GM12891 (cell line): ENCODE data around the gene CEP63.

Experiments used
- DNase-seq: peaks from one replicate; pipeline ENCODE4 v3.0.0; 2011; ENCODE audit warnings: low spot score; ENCODE audit not compliant: insufficient read length
- FAIRE-seq: peaks from 2 replicates; lab custom pipeline; 2011; peaks lifted over from hg19 to GRCh38; lab: Jason Lieb, UNC
- PAX5 ChIP-seq: IDR thresholded peaks from 2 replicates; pipeline ENCODE4 v1.6.1; 2011; ENCODE audit warnings: low read length, moderate library complexity, mild to moderate bottlenecking; ENCODE audit not compliant: insufficient read depth, severe bottlenecking
- POLR2A ChIP-seq: IDR thresholded peaks from 2 replicates; pipeline ENCODE4 v1.6.1; 2011; ENCODE audit warnings: low read depth, low read length, control low read depth
- POLR2AphosphoS5 ChIP-seq: IDR thresholded peaks from 2 replicates; pipeline ENCODE4 v1.6.1; 2011; ENCODE audit warnings: low read depth, low read length, control low read depth
- POU2F2 ChIP-seq: IDR thresholded peaks from 2 replicates; pipeline ENCODE4 v1.6.1; 2011; ENCODE audit warnings: low read depth, mild to moderate bottlenecking, control low read depth, low read length, moderate library complexity
- SPI1 ChIP-seq: IDR thresholded peaks from 2 replicates; pipeline ENCODE4 v1.6.1; 2011; ENCODE audit warnings: low read depth, low read length, control low read depth
- TAF1 ChIP-seq: IDR thresholded peaks from 2 replicates; pipeline ENCODE4 v1.6.1; 2011; ENCODE audit warnings: low read depth, low read length, control low read depth

Gene CEP63

DNA sequence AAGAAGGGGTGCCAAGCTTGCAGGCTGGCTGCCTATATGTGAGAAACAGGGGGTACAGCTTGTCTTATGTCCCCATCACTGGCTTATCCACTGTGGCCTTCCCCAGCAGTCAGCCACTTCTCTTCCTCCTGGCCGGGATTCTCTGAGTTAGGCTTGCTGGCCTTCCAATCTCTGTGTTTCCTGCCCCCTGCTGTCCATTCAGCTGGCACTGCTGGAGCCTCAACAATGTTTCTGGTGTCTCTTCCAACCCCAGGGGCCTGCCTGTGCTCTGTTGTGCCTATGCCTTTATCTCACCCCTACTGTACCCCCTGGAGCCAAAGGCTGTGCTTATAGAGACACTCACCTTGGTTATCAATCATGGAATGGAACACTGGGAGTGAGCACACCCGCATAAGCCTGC lies 36.6 kb upstream of the CEP63 start:
- FAIRE-seq (no peak), DNase-seq (no peak)

DNA sequence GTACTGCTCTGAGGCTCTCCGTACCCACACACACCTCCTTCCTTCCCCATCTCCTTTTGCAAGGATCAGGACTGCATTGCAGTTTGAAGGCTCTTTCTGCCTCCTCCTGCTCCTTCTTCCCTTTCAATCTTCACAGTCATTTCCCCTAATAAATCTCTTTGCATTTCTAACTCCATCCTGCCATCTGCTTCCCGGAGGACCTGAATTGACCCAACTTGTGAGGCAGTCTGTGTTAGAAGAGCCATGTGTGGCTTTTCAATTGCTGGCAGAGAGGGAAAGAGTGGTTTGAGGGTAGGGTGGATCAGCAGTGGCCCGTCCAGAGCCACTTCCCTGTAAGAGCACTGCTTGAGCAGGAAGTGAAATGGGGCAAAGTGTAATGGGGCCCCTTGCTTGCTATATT lies 35.9 kb upstream of the CEP63 start:
- no peak for FAIRE-seq
- no peak for DNase-seq
- no peak for TF ChIP-seq POLR2AphosphoS5
- TF ChIP-seq TAF1: no peak
- no peak for TF ChIP-seq SPI1
- no peak for TF ChIP-seq POLR2A
- no peak for TF ChIP-seq POU2F2
- TF ChIP-seq PAX5: no peak

More for the DNA sequence above, 36.6 kb upstream of the CEP63 start:
- TF ChIP-seq POLR2AphosphoS5: no peak
- TF ChIP-seq POLR2A: no peak
- no peak for TF ChIP-seq PAX5
- TF ChIP-seq TAF1: no peak
- TF ChIP-seq SPI1: no peak
- TF ChIP-seq POU2F2: no peak

DNA sequence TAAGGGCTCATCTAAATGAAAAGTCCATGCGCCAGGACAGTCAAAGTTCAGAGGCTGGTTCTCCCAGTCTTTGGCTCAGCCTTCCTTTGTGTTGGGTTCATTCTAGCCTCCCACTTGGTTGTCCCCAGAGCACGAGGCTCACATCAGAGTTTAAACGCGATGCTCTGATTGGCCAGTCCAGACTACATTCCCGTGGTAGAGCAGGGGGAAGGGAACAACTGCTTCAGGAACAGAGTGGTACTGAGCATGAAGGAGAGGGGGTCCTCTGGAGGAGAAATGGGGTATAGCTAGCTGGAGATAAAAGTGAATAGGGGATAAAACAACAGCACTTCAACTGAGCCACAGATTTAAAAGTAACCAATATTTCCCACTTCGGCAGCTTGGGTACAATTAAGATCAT lies 32.2 kb upstream of the CEP63 start:
- no peak for FAIRE-seq

DNA sequence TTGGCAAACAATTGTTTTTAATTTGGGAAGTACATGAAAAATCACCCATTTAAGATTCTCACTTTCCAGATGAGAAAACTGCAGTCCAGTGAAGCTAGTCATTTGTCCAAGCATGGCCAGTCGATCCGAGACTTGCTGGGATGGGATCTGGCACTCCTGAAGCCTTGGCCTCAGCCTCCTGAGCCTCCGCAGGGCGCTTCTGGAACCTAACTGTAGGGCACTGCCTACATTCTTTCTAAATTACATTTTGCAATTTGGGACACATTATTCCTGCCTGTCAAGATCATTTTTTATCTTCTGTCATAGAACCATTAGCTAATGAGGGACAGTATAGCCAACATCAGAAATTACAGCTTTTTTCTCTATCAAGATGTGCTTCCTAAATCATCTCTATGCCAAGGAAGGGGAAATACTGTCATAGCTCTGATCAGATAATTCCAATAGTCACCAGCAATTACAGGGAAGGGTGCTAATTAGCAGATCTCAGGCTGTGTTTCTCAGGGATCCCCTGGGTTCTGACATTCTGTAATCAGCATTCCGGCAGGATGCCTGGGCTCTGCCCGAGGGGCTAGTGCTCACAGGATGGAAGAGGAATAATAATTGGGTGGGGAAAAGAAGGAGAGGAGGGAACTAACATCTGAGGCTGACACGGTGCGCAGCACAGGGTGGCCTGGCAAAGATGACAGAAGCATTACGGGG lies 28.3 kb upstream of the CEP63 start:
- TF ChIP-seq POU2F2: no peak
- no peak for TF ChIP-seq POLR2AphosphoS5
- TF ChIP-seq PAX5: no peak
- TF ChIP-seq TAF1: no peak
- no peak for TF ChIP-seq POLR2A
- TF ChIP-seq SPI1: no peak
- DNase-seq: no peak
- FAIRE-seq: no peak

More for the DNA sequence above, 32.2 kb upstream of the CEP63 start:
- TF ChIP-seq PAX5 (no peak), POLR2A (no peak), POU2F2 (no peak), POLR2AphosphoS5 (no peak), SPI1 (no peak), TAF1 (no peak)
- DNase-seq: no peak

DNA sequence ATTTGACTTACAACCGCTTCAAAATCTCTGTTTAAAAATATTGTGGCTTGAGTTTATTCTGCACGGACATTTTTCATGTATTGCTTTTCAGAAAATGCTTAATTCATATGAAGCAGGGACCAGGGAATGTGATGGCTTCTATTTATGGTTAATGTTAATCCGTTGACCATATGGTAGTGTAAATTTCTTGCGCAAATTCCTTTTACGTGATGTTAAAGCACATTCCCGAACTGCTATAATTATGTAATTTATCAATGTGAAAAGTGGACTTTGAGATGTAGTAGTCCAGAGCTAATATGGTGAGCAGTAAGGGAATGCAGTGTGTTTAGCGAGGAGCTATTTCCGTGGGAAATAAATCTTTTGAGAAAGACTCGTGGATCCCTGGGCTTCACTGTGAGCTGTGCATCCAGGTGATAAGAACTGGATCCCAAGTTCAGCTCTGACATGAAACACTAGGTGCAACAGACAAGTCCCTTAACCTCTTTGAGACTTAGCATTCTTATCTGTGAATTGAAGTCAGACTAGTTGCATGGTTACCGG lies 27.4 kb upstream of the CEP63 start:
- TF ChIP-seq TAF1: no peak
- TF ChIP-seq SPI1: no peak
- no peak for TF ChIP-seq PAX5
- no peak for TF ChIP-seq POLR2AphosphoS5
- TF ChIP-seq POLR2A: no peak
- TF ChIP-seq POU2F2: no peak
- no peak for DNase-seq
- FAIRE-seq: no peak

DNA sequence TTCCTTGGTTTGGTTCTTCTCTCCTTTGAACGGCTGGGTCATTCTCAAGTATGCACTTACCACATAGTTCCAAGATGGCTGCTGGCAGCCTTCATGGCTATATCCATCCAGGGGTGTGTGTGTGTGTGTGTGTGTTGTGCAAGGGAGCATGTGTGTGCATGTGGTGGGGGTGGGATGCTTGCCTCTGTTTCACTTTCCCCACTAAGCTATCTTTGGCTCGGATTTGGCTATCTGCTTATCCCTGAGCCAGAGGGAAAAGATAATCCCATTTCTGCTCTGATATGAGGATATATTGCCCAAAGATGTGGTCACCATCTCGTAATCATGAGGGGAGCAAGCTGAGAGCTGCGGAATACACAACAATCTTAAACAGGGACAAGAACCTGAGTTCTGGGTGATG lies 26.3 kb upstream of the CEP63 start:
- FAIRE-seq (no peak), DNase-seq (no peak)
- TF ChIP-seq SPI1 (no peak), POU2F2 (no peak)

- no peak for FAIRE-seq
- TF ChIP-seq SPI1: no peak
- TF ChIP-seq POU2F2: no peak
- no peak for TF ChIP-seq PAX5
- TF ChIP-seq POLR2A: no peak
- TF ChIP-seq POLR2AphosphoS5: no peak
- TF ChIP-seq TAF1: no peak
- no peak for DNase-seq
Observed at GRCh38 chr3:134460965-134461364, 24.9 kb upstream of the CEP63 start.

- DNase-seq (no peak), FAIRE-seq (no peak)
- TF ChIP-seq POLR2A (no peak), SPI1 (no peak), POU2F2 (no peak), PAX5 (no peak), TAF1 (no peak), POLR2AphosphoS5 (no peak)
Observed at GRCh38 chr3:134462331-134462941, 23.4 kb upstream of the CEP63 start.

- FAIRE-seq: no peak
- TF ChIP-seq SPI1: no peak
- TF ChIP-seq PAX5: no peak
- TF ChIP-seq POLR2AphosphoS5: no peak
- no peak for TF ChIP-seq TAF1
- TF ChIP-seq POLR2A: no peak
- no peak for TF ChIP-seq POU2F2
- DNase-seq: no peak
Observed at GRCh38 chr3:134463676-134464063, 22.2 kb upstream of the CEP63 start.
